BJ (cell line): ENCODE measurements around the gene GUCY2F. TPM values are rescaled to one million over a fixed set of nuclear protein-coding genes. Genes with fewer than 3 reads are reported as not detected.

ENCODE experiments used
- CTCF ChIA-PET: fragments of 350-600 bp; formaldehyde crosslinking; extraction: SDS; loops from one replicate; lab custom pipeline; 2021; ENCODE audit warnings: antibody characterized with exemption, inconsistent platforms; lab: Yijun Ruan, JAX
- POLR2A ChIA-PET: fragments of 300-600 bp; sonication (Branson Sonifier 250); formaldehyde crosslinking; extraction: SDS; loops from one replicate; lab custom pipeline; 2021; ENCODE audit warnings: antibody characterized with exemption; lab: Charles Lee
- DNase-seq: peaks from one replicate; pipeline ENCODE4 v3.0.0-alpha.2; 2011; ENCODE audit warnings: low read depth
- H3K27me3 ChIP-seq: 2 replicates; pipeline ENCODE4 v1.6.0; 2011; ENCODE audit warnings: low read length; ENCODE audit not compliant: control insufficient read depth, insufficient read depth
- H3K36me3 ChIP-seq: 2 replicates; pipeline ENCODE4 v1.5.1; 2011; ENCODE audit warnings: low read length; ENCODE audit not compliant: control insufficient read depth, insufficient read depth
- H3K4me3 ChIP-seq: 2 replicates; pipeline ENCODE4 v1.5.1; 2011; ENCODE audit warnings: low read depth, mild to moderate bottlenecking, control low read depth, low read length
- CTCF ChIP-seq: IDR thresholded peaks from 2 replicates; pipeline ENCODE4 v1.5.1; 2011; ENCODE audit warnings: low read depth, mild to moderate bottlenecking, control low read depth, inconsistent platforms, low read length, moderate library complexity; ENCODE audit not compliant: insufficient read depth
- polyA plus RNA-seq: library from polyadenylated mRNA; depleted of rRNA; stranded (reverse); fragments of >200 nt; gene quantifications from 2 replicates; pipeline ENCODE4 v1.2.3, GENCODE V29; 2011

GUCY2F gene
- polyA plus RNA-seq, 1 experiment = not detected

GRCh38 chrX:109389917-109390316, 92.0 kb downstream of the GUCY2F start:
- no peaks in the 10 kb centered on the region for H3K36me3 ChIP-seq
- DNase-seq = no peak
- ChIA-PET CTCF (no interaction called here), POLR2A (no interaction called here)
- H3K27me3 ChIP-seq = no peaks in the 10 kb centered on the region
- no peak for TF ChIP-seq CTCF
- H3K4me3 ChIP-seq = no peak overlapping the region

GRCh38 chrX:109384699-109385098, 97.2 kb downstream of the GUCY2F start:
- no peak for DNase-seq
- no peak; the same call in 1 of the 2 replicates for TF ChIP-seq CTCF
- H3K27me3 ChIP-seq = no peaks in the 10 kb centered on the region
- H3K36me3 ChIP-seq = no peaks in the 10 kb centered on the region
- ChIA-PET CTCF (interaction anchor here (1.0 to 1.8 kb wide), 3 partner anchors 12 to 686 kb away, joined by 3 to 9 read pairs (median 6); no protein-coding TSS in a partner anchor), POLR2A (no interaction called here)
- no peak overlapping the region for H3K4me3 ChIP-seq

- Histone ChIP-seq H3K36me3 (no peaks in the 10 kb centered on the region), H3K4me3 (no peak overlapping the region), H3K27me3 (no peaks in the 10 kb centered on the region)
- DNase-seq = no peak
- ChIA-PET POLR2A (no interaction called here), CTCF (no interaction called here)
- TF ChIP-seq CTCF = no peak
Observed at GRCh38 chrX:109382332-109382731, 99.6 kb downstream of the GUCY2F start.

GRCh38 chrX:109378281-109378680, 103.6 kb downstream of the GUCY2F start:
- TF ChIP-seq CTCF = no peak
- DNase-seq = no peak
- Histone ChIP-seq H3K4me3 (no peak overlapping the region), H3K27me3 (no peaks in the 10 kb centered on the region), H3K36me3 (no peaks in the 10 kb centered on the region)
- ChIA-PET POLR2A (no interaction called here), CTCF (no interaction called here)

GRCh38 chrX:109374262-109374960, 107.5 kb downstream of the GUCY2F start:
- no peak overlapping the region for H3K4me3 ChIP-seq
- no peaks in the 10 kb centered on the region for H3K27me3 ChIP-seq
- no peak for DNase-seq
- TF ChIP-seq CTCF = no peak
- ChIA-PET CTCF (no interaction called here), POLR2A (no interaction called here)
- no peaks in the 10 kb centered on the region for H3K36me3 ChIP-seq
